NCI-H2227 (cell line): ENCODE data around the gene GLI3.

Experiments used
- DNase-seq: peaks from one replicate; lab custom pipeline; 2025; ENCODE audit not compliant: unreplicated experiment; lab: John Stamatoyannopoulos, UW

The GLI3 gene

DNA sequence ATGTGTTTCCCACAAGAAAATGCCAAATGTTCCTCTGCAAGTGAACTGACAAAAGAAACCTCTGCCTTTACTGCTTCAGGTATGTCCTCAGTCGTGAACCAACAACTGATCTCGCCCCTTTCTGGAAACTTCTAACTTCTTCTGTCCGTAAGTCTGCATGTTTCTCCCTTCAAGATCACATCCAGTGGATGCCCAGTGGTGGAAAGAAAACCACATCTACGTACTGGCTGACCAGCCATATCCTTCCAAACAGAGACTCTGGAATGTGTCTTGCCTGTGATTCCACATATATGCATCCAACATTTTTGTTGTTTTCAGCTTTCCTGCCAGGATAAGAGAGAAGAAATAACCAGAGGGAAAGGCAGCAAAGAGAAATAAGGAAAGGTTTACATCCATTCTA, 152.7 kb downstream of the GLI3 start:
- DNase-seq, result no peak

DNA sequence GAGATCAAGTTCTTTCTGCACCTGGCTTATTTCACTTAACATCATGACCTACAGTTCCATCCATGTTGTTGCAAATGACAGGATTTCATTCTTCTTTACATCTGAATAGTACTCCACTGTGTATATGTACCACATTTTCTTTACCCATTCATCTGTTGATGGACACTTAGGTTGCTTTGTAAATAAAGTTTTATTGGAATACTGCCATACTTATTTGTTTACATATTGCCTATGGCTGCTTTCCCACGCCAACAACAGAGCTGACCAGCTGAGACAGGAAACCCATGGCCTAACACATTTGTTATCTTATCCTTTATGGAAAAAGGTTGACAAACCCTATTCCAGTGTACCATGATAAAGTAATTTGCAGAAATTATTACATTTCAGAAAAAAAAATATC, 153.7 kb downstream of the GLI3 start:
- DNase-seq, result no peak

- no peak for DNase-seq
Observed at GRCh38 chr7:42082144-42082543, 154.9 kb downstream of the GLI3 start.

DNA sequence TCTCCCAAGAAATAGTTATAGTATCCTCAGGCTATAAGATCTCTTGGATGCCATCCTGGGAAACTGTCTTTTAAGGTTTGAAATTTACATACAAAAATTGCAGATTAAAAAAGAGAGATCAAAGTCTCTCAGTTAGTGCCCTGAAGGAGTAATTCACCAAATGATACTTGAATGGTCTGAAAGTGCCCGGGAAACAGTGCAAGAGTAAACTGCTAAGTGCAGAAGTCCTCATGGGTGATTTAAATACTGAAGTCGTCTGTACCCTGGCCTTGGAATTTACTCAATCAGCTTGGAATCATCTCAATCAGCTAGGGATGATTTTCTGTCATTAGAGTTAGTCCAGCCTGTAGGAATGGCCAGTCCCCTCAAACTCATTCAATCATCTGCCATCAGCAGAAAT, 155.3 kb downstream of the GLI3 start:
- no peak for DNase-seq

DNA sequence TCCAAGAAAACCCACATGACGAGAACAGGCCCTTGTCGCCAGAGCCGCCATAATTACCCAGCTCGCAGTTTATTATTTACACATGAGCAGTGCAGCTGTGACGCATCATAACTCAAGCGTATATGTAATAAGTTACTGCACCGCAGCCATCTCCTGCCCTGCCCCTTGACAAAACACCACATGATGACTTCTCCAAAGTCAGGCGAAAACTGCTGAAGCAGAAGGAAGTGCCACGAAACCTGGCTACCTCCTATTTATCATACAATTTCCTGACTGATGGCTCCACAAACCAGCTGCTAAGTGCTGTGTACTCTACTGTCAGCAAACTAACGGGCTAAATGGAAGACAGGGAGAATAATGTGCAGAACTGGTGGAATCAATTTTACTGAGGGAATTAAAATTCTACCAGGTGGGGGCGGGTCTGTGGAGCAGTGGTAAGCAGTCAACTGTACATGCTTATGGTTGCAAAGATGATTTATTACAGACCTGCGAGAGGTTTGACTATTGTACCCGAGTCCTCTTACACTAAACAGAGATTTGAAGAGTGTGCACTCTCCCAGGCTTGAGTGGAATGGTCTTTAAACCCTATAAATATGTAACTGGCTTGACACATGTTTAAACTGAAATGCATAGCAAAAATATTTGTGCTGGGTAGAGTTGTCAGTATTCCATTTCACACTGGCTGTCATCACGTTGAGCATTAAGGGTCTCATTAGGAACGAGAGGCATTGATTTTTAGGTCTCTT, 156.0 kb downstream of the GLI3 start:
- no peak for DNase-seq

- DNase-seq, result no peak
Observed at GRCh38 chr7:42077271-42078135, 159.5 kb downstream of the GLI3 start.

- no peak for DNase-seq
Observed at GRCh38 chr7:42076870-42077269, 160.1 kb downstream of the GLI3 start.

- no peak for DNase-seq
Observed at GRCh38 chr7:42075418-42075817, 161.6 kb downstream of the GLI3 start.

DNA sequence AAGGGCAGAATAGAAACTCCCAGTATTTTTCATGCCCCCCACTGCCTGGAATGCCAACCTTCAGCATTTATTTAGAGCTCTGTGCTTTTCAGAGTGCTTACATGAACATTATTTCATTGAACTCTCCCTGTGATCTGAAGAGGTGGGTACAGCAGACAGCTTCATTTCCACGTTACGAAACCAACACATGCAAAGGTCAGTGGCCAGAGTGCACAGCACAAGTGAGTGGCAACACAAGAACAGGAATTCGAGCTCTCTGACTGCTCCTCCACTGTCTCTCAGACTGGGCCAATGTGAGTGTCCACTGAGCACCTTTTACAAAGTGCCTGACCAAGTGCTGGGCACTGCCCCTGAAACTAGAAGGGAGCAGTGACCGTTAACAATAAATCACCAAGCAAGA, 162.9 kb downstream of the GLI3 start:
- DNase-seq, result no peak

GRCh38 chr7:42071372-42072261, 165.4 kb downstream of the GLI3 start:
- DNase-seq, result no peak

- no peak for DNase-seq
Observed at GRCh38 chr7:42070068-42070467, 166.9 kb downstream of the GLI3 start.

DNA sequence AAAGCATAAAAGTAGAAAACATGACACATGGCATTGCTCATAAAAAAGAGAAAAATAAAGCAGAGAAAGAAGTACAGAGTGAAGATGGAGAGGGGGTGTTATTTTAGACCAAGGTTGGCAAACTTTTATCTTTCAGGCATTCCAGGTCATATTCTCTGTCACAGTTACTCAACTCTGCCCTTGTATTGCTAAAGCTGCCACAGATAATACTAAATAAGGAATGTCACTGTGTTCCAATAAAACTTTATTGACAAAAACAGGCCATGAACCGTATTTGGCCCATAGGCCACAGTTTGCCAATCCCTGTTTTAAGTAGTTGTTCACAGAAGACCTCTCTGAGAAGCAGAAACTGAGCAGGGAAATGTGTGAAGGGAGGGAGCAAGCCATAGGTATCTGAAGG, 167.4 kb downstream of the GLI3 start:
- DNase-seq, result no peak

GRCh38 chr7:42068554-42069280, 168.3 kb downstream of the GLI3 start:
- no peak for DNase-seq

- no peak for DNase-seq
Observed at GRCh38 chr7:42065942-42066341, 171.1 kb downstream of the GLI3 start.

- DNase-seq, result no peak
Observed at GRCh38 chr7:42065015-42065414, 172.0 kb downstream of the GLI3 start.

DNA sequence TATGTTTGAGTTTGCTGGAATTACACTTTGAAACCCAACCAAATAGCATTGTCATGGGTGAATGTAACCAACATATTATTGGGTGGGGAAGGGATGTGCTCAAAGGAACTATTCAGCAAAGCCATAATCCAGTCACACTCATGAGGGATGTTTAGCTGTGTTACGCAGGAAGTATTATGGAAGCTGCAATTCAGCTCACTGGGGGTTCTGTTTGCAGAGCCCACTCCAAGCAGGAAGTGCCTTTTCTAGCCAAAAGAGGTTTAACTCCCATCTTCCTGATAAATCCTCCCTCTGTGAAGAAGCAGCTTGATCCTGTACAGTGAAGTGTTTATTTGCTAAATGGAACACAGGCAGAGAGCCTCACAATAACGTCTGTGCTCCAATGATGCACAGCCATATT, 172.5 kb downstream of the GLI3 start:
- no peak for DNase-seq

- no peak for DNase-seq
Observed at GRCh38 chr7:42059275-42059674, 177.7 kb downstream of the GLI3 start.

- no peak for DNase-seq
Observed at GRCh38 chr7:42057331-42057730, 179.7 kb downstream of the GLI3 start.

DNA sequence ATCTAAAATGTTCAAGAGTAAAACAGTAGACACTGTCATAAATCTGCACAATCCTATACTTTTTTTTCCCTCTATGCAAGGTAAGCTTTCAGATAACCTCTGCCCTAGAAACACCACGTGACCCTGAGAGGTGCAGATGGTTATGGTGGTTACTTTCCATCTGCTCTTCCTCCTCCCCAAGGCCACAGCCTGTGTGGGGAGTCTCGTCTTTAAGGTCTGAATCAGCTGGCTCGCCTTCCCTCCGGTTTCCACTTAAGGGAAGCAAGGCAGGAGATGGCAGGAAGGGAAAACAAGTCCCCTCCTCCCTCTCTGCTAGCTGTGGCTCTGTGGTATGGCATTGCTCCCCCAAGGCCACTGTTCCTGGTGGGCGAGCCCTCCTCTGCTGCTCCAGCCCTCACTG, 181.8 kb downstream of the GLI3 start:
- no peak for DNase-seq

DNA sequence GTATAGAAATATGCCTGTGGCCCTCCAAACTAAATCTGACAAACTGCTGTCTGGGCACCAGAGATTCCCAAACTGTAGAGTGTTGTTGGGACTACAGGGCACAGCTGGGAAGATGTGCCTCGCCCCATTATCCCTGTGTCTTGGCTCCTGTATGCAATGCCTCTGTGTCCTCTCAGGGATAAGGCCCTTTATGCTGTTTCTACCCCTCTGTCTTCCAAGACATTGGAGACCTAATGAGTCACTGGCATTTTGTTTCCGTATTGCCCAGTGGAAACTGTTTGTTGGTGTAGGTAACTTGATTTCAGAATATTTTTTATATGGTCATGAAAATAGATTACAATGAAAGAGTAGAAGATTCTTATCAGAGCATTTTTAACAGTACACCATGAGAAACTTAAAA, 183.2 kb downstream of the GLI3 start:
- no peak for DNase-seq

GRCh38 chr7:42049761-42050160, 187.2 kb downstream of the GLI3 start:
- DNase-seq, result no peak
